Cerebellar cortex (tissue), 1 donor: ENCODE data around the gene CYGB.

Experiments used
- DNase-seq: peaks from one replicate; pipeline ENCODE4 v3.0.0-alpha.2; 2015; ENCODE audit warnings: low spot score

Gene CYGB

DNA sequence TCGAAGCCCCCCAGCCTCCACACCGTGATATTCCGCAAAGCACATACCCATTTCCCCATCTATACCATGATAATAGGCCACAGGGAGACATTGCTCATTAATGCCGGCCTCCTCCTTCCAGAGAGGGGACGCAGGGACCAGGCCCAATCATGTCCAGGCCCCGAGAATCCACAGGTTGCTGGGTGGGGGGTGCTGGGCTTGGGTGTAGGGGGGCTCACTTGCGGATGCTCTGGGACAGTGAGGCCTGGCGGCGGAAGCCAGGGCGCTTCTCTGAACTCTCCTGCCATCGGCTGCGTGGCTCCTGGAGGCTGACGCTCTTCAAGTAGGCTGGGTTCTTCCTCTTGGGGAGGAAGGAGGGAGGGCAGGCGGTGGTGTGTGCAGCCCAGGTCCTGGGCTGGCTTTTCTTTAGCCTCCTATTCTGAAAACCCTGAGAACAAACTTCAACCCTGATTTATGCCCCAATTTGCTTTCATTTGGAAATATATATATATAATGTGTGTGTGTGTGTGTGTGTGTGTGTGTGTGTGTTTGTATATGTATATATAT lies 57.9 kb downstream of the CYGB start:
- no peak for DNase-seq

DNA sequence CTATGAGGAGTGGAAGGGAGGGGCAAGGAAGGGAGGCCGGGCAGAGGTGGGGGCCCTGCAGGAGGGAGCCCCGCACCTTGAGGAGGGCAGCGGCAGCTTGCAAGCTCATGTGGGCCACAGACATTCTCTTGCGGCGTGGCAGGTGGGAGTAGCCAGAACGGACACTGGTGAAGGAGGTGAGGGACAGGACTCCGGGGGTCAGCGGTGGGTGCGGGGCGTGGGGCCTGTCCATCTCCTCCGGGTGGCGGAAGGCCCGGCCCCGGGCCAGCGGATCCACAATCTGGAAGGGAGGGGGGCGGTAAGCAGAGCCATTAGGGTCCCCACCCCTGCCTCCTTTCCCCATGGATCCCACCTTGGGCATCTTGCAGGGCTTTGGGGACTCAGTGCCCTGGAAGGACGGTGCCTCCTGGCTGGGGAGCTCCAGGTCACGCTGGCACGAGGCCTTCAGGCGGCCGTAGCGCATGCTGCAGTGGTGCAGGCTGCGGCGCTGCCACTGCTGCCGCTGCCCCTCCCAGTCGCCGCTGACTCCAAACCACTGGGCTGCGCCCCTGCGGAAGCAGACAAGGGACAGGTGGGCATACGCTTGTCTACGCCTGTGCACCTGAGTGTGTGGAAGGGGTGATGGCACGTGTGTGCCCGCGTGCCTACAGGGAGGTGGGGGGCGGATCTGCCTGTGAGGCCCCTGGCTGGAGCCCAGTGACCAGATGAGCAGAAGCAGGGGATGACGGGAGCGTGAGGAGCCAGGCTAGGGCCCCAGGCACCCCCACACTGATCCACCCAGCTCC lies 58.6 kb downstream of the CYGB start:
- DNase-seq: no peak

DNA sequence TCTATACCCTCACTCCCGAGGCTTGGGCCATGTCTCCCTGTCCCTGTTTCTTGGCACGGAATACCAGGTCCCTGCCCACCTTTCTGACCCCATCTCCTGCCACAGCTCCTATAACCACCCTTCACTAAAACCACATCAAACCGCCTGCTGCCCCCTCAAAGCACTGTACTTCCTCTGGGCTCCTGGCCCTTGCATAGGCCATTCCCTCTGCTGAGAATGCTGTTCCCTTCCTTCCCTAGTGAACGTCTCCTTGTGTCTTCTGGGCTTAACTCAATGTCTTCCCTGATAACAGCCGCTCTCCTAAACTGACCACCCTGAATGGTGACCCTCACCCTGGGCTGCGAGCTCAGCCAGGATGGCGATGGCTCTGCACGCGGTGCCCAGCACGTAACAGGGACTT lies 59.4 kb downstream of the CYGB start:
- no peak for DNase-seq

DNA sequence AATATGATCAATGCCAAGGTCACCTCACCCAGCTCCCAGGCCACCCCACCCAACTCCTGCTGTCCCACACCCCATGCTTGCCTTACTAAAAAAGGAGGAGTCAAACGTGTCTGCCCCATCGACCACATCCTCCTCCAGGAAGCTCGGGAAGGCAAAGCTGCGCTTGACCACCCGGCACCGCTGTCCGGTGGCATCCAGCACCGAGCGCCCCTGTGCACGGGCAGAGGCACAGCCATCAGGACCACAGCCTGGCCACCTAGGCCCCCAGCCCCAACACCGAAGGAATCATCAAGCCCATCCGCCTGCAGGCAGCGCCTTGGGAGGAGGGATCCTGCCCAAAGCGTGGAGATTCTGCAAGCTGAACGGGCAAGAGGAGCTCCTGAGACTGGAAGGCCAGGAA lies 59.9 kb downstream of the CYGB start:
- no peak for DNase-seq
